ENCODE measurements around the gene DUSP10.

DUSP10 gene

DNA sequence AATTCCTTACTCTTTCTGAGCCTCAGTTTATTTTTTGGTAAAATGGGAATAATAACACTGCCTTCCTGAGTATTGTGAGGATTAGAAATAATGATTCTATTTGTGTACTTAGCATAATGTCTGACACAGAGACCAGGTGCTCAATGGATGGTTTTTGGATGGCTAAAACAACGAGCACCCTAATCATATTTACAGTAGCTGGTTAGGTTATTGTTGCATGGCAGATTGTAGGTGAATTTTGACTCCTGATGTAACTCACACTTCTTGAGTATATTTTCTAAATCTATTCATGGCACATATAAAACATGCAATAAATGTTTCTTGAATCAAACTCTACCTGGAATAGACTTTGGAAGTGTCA, 11.9 kb upstream of the DUSP10 start:
- TF ChIP-seq FOXP2 (optimal IDR thresholded peaks at IDR 0.05; ENCODE audit: borderline replicate concordance, extremely low read depth, extremely low read length, insufficient read depth): no peak
- TF ChIP-seq POLR2AphosphoS5 (IDR thresholded peaks at IDR 0.05; ENCODE audit: low read depth, low read length): no peak
- no peak for TF ChIP-seq SIN3A (IDR thresholded peaks at IDR 0.05; ENCODE audit: borderline replicate concordance, insufficient read depth, low read length)
- no peak for TF ChIP-seq TAF1 (IDR thresholded peaks at IDR 0.05; ENCODE audit: borderline replicate concordance, insufficient read depth, low read length)
- TF ChIP-seq, protein P1, sequence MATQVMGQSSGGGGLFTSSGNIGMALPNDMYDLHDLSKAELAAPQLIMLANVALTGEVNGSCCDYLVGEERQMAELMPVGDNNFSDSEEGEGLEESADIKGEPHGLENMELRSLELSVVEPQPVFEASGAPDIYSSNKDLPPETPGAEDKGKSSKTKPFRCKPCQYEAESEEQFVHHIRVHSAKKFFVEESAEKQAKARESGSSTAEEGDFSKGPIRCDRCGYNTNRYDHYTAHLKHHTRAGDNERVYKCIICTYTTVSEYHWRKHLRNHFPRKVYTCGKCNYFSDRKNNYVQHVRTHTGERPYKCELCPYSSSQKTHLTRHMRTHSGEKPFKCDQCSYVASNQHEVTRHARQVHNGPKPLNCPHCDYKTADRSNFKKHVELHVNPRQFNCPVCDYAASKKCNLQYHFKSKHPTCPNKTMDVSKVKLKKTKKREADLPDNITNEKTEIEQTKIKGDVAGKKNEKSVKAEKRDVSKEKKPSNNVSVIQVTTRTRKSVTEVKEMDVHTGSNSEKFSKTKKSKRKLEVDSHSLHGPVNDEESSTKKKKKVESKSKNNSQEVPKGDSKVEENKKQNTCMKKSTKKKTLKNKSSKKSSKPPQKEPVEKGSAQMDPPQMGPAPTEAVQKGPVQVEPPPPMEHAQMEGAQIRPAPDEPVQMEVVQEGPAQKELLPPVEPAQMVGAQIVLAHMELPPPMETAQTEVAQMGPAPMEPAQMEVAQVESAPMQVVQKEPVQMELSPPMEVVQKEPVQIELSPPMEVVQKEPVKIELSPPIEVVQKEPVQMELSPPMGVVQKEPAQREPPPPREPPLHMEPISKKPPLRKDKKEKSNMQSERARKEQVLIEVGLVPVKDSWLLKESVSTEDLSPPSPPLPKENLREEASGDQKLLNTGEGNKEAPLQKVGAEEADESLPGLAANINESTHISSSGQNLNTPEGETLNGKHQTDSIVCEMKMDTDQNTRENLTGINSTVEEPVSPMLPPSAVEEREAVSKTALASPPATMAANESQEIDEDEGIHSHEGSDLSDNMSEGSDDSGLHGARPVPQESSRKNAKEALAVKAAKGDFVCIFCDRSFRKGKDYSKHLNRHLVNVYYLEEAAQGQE (IDR thresholded peaks at IDR 0.05; ENCODE audit: insufficient read depth in 1 of 2, low read depth in 2 of 2, low read length in 2 of 2): no peak

DNA sequence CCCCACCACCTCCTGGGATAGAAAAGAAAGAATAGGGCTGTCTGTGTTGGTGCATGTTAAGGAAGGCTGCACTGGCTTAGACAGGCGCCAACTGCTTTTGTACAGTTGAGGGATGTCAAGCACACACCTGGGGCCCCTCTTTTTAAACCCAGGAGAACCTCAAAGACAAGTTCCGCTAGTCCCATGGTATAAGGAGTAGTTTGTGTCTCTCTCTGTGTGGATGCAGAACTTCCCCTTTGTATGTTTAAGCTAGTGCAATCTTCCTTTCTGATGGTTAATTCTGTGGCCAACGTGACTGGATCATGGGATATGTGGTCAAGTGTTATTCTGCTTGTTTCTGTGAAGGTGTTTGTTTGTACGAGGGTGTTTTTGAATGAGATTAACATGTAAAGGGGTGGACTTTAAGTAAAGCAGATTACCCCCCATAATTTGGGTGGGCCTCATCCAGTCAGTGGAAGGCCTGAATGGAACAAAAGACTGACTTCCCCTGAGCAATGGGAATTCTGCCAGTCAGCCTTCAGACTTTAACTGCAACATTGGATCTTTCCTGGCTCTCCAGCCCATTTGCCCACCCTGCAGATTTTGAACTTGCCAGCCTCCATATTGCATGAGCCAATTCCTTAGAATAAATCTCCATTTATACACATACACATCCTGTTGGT, 9.5 kb upstream of the DUSP10 start:
- TF ChIP-seq POLR2AphosphoS5 (IDR thresholded peaks at IDR 0.05; ENCODE audit: low read depth, low read length) (no peak), TAF1 (IDR thresholded peaks at IDR 0.05; ENCODE audit: borderline replicate concordance, insufficient read depth, low read length) (no peak), FOXP2 (optimal IDR thresholded peaks at IDR 0.05; ENCODE audit: borderline replicate concordance, extremely low read depth, extremely low read length, insufficient read depth) (no peak), SIN3A (IDR thresholded peaks at IDR 0.05; ENCODE audit: borderline replicate concordance, insufficient read depth, low read length) (no peak)
- TF ChIP-seq, protein P1 (IDR thresholded peaks at IDR 0.05; ENCODE audit: insufficient read depth in 1 of 2, low read depth in 2 of 2, low read length in 2 of 2): no peak

DNA sequence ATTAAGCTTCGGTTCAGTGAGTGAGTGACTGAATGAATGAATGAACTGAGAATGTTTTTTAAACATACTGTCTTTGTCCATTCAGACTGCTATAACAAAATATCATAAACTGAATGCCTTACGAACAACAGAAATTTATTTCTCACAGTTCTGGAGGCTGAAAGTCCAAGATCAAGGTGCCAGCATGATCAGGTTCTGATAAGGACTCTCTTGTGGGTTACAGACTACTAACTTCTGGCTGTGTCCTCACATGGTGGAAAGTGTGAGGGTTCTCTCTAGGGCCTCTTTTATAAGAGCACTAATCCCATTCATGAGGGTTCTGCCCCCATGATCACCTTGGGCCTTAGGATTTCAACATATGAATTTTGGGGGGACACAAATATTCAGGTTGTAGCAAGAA, 7.1 kb upstream of the DUSP10 start:
- no peak for TF ChIP-seq FOXP2 (optimal IDR thresholded peaks at IDR 0.05; ENCODE audit: borderline replicate concordance, extremely low read depth, extremely low read length, insufficient read depth)
- TF ChIP-seq SIN3A (IDR thresholded peaks at IDR 0.05; ENCODE audit: borderline replicate concordance, insufficient read depth, low read length): no peak
- TF ChIP-seq TAF1 (IDR thresholded peaks at IDR 0.05; ENCODE audit: borderline replicate concordance, insufficient read depth, low read length): no peak
- TF ChIP-seq POLR2AphosphoS5 (IDR thresholded peaks at IDR 0.05; ENCODE audit: low read depth, low read length): no peak
- TF ChIP-seq, protein P1 (IDR thresholded peaks at IDR 0.05; ENCODE audit: insufficient read depth in 1 of 2, low read depth in 2 of 2, low read length in 2 of 2): no peak

DNA sequence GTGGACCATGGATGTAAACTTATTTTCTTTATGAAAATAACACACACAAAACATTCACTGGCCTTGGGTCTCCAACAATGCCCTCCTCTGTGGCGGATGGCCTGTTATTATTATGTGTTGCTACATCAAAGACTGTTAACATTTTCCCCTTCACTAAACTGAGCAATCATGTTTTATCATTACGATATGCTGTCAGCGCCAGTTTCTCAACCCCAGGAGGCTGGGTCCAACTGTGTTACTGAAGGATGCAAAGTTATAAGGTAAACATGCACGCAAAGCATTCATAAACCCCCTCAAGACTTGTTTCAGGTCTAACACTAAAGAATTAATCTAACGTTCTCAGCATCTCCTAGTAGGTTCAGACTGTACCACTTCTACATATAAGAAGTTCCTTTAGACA, 6.0 kb upstream of the DUSP10 start:
- no peak for TF ChIP-seq TAF1 (IDR thresholded peaks at IDR 0.05; ENCODE audit: borderline replicate concordance, insufficient read depth, low read length)
- no peak for TF ChIP-seq FOXP2 (optimal IDR thresholded peaks at IDR 0.05; ENCODE audit: borderline replicate concordance, extremely low read depth, extremely low read length, insufficient read depth)
- TF ChIP-seq, protein P1 (IDR thresholded peaks at IDR 0.05; ENCODE audit: insufficient read depth in 1 of 2, low read depth in 2 of 2, low read length in 2 of 2): no peak
